ENCODE measurements around the gene CLK4. TPM values are rescaled to one million over a fixed set of nuclear protein-coding genes. Genes with fewer than 3 reads are reported as not detected.

Gene CLK4
- polyA plus RNA-seq, 2 of the 4 experiments (the other 2 are of a cell fraction), result 13.1 to 26.0 TPM

GRCh38 chr5:178651046-178651810 lies 24.4 kb upstream of the CLK4 start:
- ChIA-PET POLR2A (no interaction called here), CTCF (no interaction called here)
- ATAC-seq (no peak), FAIRE-seq (no peak), DNase-seq (ENCODE audit: low read depth in 1 of 2, low spot score in 1 of 2) (no peak)
- TF ChIP-seq, protein P1, sequence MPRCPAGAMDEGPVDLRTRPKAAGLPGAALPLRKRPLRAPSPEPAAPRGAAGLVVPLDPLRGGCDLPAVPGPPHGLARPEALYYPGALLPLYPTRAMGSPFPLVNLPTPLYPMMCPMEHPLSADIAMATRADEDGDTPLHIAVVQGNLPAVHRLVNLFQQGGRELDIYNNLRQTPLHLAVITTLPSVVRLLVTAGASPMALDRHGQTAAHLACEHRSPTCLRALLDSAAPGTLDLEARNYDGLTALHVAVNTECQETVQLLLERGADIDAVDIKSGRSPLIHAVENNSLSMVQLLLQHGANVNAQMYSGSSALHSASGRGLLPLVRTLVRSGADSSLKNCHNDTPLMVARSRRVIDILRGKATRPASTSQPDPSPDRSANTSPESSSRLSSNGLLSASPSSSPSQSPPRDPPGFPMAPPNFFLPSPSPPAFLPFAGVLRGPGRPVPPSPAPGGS (IDR thresholded peaks at IDR 0.05), result no peak
- no peak for TF ChIP-seq NPAS2 (CRISPR knock-in tag; IDR thresholded peaks at IDR 0.05; ENCODE audit: borderline replicate concordance)
- TF ChIP-seq FOSL2 (IDR thresholded peaks at IDR 0.05), result no peak
- TF ChIP-seq FOSL2 (CRISPR knock-in tag; IDR thresholded peaks at IDR 0.05), result peak; percentile 10; the same call in 1 of the 2 replicates
- no peak for TF ChIP-seq CBX8 (IDR thresholded peaks at IDR 0.05)
- Histone ChIP-seq H3K4me1 (no peaks in the 10 kb centered on the region), H3K4me3 (no peak overlapping the region), H3K9me3 (peaks cover 34% of the 10 kb centered on the region), H3K27ac (no peak overlapping the region), H3K4me2 (no peak overlapping the region)
- WGBS (ENCODE audit: missing lambda C conversion rate), result 14% methylated on average over 7 of the region's 7 CpGs

DNA sequence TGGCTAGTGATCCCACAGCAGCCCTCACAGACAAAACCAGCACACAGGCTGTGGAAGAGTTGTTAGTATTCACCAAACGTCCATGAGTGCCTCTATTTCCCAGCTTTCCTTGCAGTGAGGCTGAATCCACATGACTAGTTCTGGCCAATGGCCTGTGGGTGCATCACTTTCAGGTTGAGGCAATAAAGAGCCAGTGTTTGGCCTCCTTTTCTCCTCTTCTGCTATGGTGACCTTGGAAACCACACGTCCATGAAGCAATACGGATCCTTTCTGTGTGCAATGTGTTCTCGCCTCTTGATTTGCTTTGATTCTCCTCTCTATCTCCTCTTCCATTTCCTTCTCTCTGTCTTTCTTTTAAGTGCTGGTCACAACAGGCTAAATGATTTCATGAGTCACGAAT lies 23.4 kb upstream of the CLK4 start:
- 29% methylated on average over 5 of the region's 5 CpGs for WGBS (ENCODE audit: missing lambda C conversion rate)
- H3K4me2 ChIP-seq, result no peak overlapping the region
- no peak for ATAC-seq
- POLR2A ChIA-PET, result no interaction called here
- H3K9me3 ChIP-seq, result peaks cover 36% of the 10 kb centered on the region
- no peak overlapping the region for H3K27ac ChIP-seq
- DNase-seq (ENCODE audit: low read depth in 1 of 2, low spot score in 1 of 2), result no peak
- CTCF ChIA-PET, result no interaction called here
- no peak overlapping the region for H3K4me3 ChIP-seq
- no peak for TF ChIP-seq HOXB5 (CRISPR knock-in tag; IDR thresholded peaks at IDR 0.05)
- TF ChIP-seq HDAC2 (IDR thresholded peaks at IDR 0.05), result no peak
- TF ChIP-seq, protein P1 (IDR thresholded peaks at IDR 0.05), result no peak
- no peak for TF ChIP-seq POLR2AphosphoS2 (conservative IDR thresholded peaks at IDR 0.05; ENCODE audit: low read length)
- no peak for TF ChIP-seq BHLHE40 (IDR thresholded peaks at IDR 0.05; ENCODE audit: low read depth, low read length)
- no peak for TF ChIP-seq ELK1 (IDR thresholded peaks at IDR 0.05; ENCODE audit: low read depth, low read length)
- no peak for TF ChIP-seq CHD4 (IDR thresholded peaks at IDR 0.05; ENCODE audit: borderline replicate concordance)
- no peak for TF ChIP-seq NFE2L2 (conservative IDR thresholded peaks at IDR 0.05; ENCODE audit: low read length)
- TF ChIP-seq, protein P2, sequence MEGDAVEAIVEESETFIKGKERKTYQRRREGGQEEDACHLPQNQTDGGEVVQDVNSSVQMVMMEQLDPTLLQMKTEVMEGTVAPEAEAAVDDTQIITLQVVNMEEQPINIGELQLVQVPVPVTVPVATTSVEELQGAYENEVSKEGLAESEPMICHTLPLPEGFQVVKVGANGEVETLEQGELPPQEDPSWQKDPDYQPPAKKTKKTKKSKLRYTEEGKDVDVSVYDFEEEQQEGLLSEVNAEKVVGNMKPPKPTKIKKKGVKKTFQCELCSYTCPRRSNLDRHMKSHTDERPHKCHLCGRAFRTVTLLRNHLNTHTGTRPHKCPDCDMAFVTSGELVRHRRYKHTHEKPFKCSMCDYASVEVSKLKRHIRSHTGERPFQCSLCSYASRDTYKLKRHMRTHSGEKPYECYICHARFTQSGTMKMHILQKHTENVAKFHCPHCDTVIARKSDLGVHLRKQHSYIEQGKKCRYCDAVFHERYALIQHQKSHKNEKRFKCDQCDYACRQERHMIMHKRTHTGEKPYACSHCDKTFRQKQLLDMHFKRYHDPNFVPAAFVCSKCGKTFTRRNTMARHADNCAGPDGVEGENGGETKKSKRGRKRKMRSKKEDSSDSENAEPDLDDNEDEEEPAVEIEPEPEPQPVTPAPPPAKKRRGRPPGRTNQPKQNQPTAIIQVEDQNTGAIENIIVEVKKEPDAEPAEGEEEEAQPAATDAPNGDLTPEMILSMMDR (IDR thresholded peaks at IDR 0.05), result no peak
- no peaks in the 10 kb centered on the region for H3K4me1 ChIP-seq
- FAIRE-seq, result no peak

DNA sequence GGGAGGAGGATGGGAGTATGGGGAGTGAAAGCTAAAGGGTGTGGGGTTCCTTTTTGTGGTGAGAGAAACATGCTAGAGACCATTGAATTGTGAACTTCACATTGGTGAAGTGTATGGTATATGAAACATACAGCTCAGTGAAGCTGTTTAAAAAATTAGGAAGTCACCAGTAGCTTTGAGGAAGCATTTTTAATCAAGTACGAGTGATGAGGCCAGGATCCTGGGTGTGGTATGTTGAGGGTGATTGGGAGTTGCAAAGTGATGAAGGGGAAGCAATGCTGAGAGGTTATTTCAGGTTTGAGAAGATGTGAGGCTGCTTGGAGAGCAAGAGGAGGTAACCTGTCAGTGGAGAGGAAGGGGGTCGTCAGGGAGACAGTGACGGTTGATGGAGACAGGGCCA lies 22.7 kb upstream of the CLK4 start:
- ATAC-seq, result no peak
- H3K4me2 ChIP-seq, result no peak overlapping the region
- no peak overlapping the region for H3K4me3 ChIP-seq
- no peak for FAIRE-seq
- 20% methylated on average over 3 of the region's 3 CpGs for WGBS (ENCODE audit: missing lambda C conversion rate)
- H3K9me3 ChIP-seq, result peaks cover 39% of the 10 kb centered on the region
- no peak for DNase-seq (ENCODE audit: low read depth in 1 of 2, low spot score in 1 of 2)
- no peaks in the 10 kb centered on the region for H3K4me1 ChIP-seq
- H3K27ac ChIP-seq, result no peak overlapping the region
- POLR2A ChIA-PET, result no interaction called here
- CTCF ChIA-PET, result interaction anchor here (0.6 kb wide), 1 partner anchor 1327 kb away, joined by 3 read pairs; no protein-coding TSS in a partner anchor
- TF ChIP-seq TP53 (CRISPR knock-in tag; IDR thresholded peaks at IDR 0.05) (no peak), CBX2 (IDR thresholded peaks at IDR 0.05; ENCODE audit: borderline replicate concordance, low read depth) (no peak), EP300 (IDR thresholded peaks at IDR 0.05) (no peak), GATA3 (IDR thresholded peaks at IDR 0.05; ENCODE audit: borderline replicate concordance) (no peak), PBX3 (IDR thresholded peaks at IDR 0.05) (no peak), NPAS2 (CRISPR knock-in tag; IDR thresholded peaks at IDR 0.05; ENCODE audit: borderline replicate concordance) (no peak), ELK1 (IDR thresholded peaks at IDR 0.05; ENCODE audit: low read depth, low read length) (no peak), PHF8 (IDR thresholded peaks at IDR 0.05; ENCODE audit: borderline replicate concordance, low read depth) (no peak), HEYL (CRISPR knock-in tag; IDR thresholded peaks at IDR 0.05) (no peak), KDM5A (IDR thresholded peaks at IDR 0.05) (no peak), TFCP2L1 (CRISPR knock-in tag; IDR thresholded peaks at IDR 0.05) (no peak), RNF2 (IDR thresholded peaks at IDR 0.05; ENCODE audit: borderline replicate concordance, low read depth) (no peak)
- TF ChIP-seq, protein P3, sequence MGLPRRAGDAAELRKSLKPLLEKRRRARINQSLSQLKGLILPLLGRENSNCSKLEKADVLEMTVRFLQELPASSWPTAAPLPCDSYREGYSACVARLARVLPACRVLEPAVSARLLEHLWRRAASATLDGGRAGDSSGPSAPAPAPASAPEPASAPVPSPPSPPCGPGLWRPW (IDR thresholded peaks at IDR 0.05), result no peak
